ENCODE data around the gene ATP6V0C.

DNA sequence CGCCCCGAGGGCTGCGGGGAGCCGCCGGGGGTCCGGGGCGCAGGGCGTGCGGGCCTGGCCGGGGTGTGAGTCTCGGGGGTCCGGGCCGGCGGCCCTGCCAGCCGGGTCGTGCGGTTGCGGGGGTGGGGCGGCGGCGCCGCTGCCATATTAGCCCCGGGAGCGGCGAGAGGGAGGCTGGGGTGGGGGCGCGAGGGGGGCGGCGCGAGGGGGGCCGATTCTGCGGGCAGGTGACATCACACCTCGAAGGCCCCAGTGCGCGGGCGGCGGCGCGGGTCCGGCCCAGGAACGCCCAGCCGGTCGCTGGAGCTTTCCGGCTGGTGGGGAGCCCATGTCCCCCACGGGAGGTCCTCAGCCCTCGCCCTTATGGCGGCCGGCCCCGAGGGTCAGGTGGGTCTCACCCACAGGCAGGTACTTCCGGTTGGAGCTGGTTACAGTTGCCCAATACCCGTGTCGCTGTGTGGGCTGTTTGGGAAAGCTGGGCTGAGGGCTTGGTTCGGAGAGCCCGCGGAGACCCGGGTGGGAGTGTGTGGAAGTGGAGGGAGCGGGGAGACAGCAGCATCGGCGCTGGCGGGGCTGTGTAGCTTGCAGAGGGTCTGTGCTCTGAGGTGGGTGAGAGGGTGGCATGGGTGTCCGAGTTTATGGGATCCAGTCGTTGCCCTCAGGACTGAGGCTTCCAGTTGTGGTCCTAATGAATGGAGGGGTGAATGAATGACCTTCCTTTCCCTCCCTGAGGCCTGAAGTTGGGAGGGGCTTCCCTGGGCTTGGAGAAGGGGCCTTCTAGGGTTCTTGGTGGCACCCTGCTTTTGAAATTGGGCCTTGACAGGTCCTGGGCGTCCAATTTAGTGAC lies 804 bp downstream of the ATP6V0C start:
- TF ChIP-seq, protein P1, sequence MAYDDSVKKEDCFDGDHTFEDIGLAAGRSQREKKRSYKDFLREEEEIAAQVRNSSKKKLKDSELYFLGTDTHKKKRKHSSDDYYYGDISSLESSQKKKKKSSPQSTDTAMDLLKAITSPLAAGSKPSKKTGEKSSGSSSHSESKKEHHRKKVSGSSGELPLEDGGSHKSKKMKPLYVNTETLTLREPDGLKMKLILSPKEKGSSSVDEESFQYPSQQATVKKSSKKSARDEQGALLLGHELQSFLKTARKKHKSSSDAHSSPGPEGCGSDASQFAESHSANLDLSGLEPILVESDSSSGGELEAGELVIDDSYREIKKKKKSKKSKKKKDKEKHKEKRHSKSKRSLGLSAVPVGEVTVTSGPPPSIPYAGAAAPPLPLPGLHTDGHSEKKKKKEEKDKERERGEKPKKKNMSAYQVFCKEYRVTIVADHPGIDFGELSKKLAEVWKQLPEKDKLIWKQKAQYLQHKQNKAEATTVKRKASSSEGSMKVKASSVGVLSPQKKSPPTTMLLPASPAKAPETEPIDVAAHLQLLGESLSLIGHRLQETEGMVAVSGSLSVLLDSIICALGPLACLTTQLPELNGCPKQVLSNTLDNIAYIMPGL (CRISPR knock-in tag; IDR thresholded peaks at IDR 0.05) = no peak
- TF ChIP-seq, protein P2, sequence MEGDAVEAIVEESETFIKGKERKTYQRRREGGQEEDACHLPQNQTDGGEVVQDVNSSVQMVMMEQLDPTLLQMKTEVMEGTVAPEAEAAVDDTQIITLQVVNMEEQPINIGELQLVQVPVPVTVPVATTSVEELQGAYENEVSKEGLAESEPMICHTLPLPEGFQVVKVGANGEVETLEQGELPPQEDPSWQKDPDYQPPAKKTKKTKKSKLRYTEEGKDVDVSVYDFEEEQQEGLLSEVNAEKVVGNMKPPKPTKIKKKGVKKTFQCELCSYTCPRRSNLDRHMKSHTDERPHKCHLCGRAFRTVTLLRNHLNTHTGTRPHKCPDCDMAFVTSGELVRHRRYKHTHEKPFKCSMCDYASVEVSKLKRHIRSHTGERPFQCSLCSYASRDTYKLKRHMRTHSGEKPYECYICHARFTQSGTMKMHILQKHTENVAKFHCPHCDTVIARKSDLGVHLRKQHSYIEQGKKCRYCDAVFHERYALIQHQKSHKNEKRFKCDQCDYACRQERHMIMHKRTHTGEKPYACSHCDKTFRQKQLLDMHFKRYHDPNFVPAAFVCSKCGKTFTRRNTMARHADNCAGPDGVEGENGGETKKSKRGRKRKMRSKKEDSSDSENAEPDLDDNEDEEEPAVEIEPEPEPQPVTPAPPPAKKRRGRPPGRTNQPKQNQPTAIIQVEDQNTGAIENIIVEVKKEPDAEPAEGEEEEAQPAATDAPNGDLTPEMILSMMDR (IDR thresholded peaks at IDR 0.05) = no peak
- TF ChIP-seq, protein P3, sequence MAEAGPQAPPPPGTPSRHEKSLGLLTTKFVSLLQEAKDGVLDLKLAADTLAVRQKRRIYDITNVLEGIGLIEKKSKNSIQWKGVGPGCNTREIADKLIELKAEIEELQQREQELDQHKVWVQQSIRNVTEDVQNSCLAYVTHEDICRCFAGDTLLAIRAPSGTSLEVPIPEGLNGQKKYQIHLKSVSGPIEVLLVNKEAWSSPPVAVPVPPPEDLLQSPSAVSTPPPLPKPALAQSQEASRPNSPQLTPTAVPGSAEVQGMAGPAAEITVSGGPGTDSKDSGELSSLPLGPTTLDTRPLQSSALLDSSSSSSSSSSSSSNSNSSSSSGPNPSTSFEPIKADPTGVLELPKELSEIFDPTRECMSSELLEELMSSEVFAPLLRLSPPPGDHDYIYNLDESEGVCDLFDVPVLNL (CRISPR knock-in tag; IDR thresholded peaks at IDR 0.05; ENCODE audit: borderline replicate concordance, low read depth) = no peak
- TF ChIP-seq TCF7 (CRISPR knock-in tag; IDR thresholded peaks at IDR 0.05; ENCODE audit: low read depth) = no peak
- no peak for TF ChIP-seq SP1 (CRISPR knock-in tag; conservative IDR thresholded peaks at IDR 0.05)
- TF ChIP-seq, protein P4, sequence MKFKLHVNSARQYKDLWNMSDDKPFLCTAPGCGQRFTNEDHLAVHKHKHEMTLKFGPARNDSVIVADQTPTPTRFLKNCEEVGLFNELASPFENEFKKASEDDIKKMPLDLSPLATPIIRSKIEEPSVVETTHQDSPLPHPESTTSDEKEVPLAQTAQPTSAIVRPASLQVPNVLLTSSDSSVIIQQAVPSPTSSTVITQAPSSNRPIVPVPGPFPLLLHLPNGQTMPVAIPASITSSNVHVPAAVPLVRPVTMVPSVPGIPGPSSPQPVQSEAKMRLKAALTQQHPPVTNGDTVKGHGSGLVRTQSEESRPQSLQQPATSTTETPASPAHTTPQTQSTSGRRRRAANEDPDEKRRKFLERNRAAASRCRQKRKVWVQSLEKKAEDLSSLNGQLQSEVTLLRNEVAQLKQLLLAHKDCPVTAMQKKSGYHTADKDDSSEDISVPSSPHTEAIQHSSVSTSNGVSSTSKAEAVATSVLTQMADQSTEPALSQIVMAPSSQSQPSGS (CRISPR knock-in tag; IDR thresholded peaks at IDR 0.05; ENCODE audit: borderline replicate concordance, low read depth) = no peak
- no peak for TF ChIP-seq TEAD4 (CRISPR knock-in tag; IDR thresholded peaks at IDR 0.05)
- no peak for TF ChIP-seq KAT7 (CRISPR knock-in tag; IDR thresholded peaks at IDR 0.05; ENCODE audit: borderline replicate concordance)
- TF ChIP-seq, protein P5, sequence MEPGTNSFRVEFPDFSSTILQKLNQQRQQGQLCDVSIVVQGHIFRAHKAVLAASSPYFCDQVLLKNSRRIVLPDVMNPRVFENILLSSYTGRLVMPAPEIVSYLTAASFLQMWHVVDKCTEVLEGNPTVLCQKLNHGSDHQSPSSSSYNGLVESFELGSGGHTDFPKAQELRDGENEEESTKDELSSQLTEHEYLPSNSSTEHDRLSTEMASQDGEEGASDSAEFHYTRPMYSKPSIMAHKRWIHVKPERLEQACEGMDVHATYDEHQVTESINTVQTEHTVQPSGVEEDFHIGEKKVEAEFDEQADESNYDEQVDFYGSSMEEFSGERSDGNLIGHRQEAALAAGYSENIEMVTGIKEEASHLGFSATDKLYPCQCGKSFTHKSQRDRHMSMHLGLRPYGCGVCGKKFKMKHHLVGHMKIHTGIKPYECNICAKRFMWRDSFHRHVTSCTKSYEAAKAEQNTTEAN (CRISPR knock-in tag; IDR thresholded peaks at IDR 0.05) = no peak
- TF ChIP-seq, protein P6, sequence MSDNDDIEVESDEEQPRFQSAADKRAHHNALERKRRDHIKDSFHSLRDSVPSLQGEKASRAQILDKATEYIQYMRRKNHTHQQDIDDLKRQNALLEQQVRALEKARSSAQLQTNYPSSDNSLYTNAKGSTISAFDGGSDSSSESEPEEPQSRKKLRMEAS (CRISPR knock-in tag; IDR thresholded peaks at IDR 0.05) = no peak
- TF ChIP-seq JUN (CRISPR knock-in tag; IDR thresholded peaks at IDR 0.05) = no peak
